Stomach smooth muscle (tissue), 2 donors: Measurements from ENCODE around the gene HMGN5.

Source experiments
- H3K27ac ChIP-seq: one replicate; pipeline ENCODE4 v1.7.0; 2013; ENCODE audit warnings: mild to moderate bottlenecking, low read length, inconsistent platforms
- H3K27me3 ChIP-seq, 2 donors: one replicate each; pipeline ENCODE4 v1.7.0; 2013; ENCODE audit warnings: low read length in 2 of 2; ENCODE audit not compliant: insufficient read depth in 2 of 2, control insufficient read depth in 1 of 2
- H3K36me3 ChIP-seq, 2 donors: one replicate each; pipeline ENCODE4 v1.7.0; 2013; ENCODE audit warnings: low read length in 2 of 2; ENCODE audit not compliant: control insufficient read depth in 2 of 2, insufficient read depth in 2 of 2
- H3K4me1 ChIP-seq: one replicate; pipeline ENCODE4 v1.7.0; 2013; ENCODE audit warnings: low read length; ENCODE audit not compliant: control insufficient read depth, insufficient read depth
- H3K4me3 ChIP-seq, 2 donors: one replicate each; pipeline ENCODE4 v1.7.0; 2013; ENCODE audit warnings: low read length in 2 of 2
- H3K9ac ChIP-seq, 2 donors: one replicate each; pipeline ENCODE4 v1.7.0; 2013; ENCODE audit warnings: low read length in 2 of 2, mild to moderate bottlenecking in 1 of 2
- H3K9me3 ChIP-seq, 2 donors: one replicate each; pipeline ENCODE4 v1.7.0; 2013; ENCODE audit warnings: low read length in 2 of 2; ENCODE audit not compliant: control insufficient read depth in 2 of 2
- donor health status: healthy.
- donor health status: Pancreatic carcinoma.

HMGN5 gene

DNA sequence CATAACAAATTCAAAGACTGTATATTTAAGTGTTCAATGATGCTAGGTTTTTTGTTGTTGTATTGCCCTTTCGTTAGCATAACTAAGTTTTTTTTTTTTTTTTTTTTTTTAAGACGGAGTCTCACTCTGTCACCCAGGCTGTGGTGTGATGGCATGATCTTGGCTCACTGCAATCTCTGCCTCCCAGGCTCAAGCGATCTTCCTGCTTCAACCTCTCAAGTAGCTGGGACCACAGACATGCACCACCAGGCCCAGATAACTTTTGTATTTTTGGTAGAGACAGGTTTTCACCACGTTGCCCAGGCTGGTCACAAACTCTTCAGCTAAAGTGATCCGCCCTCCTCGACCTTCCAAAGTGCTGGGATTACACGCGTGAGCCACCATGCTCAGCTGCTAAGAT is 7.2 kb upstream of the HMGN5 start:
- no peak overlapping the region for H3K4me3 ChIP-seq
- no peaks in the 10 kb centered on the region for H3K27me3 ChIP-seq
- no peak overlapping the region for H3K9ac ChIP-seq
- no peaks in the 10 kb centered on the region for H3K4me1 ChIP-seq
- H3K27ac ChIP-seq, result no peak overlapping the region
- H3K36me3 ChIP-seq, result peaks cover 0 to 4% of the 10 kb centered on the region in 2 donors
- H3K9me3 ChIP-seq, result no peaks in the 10 kb centered on the region

GRCh38 chrX:81206476-81206875 is 4.8 kb upstream of the HMGN5 start:
- Histone ChIP-seq H3K4me3 (no peak overlapping the region), H3K9ac (no peak overlapping the region)

DNA sequence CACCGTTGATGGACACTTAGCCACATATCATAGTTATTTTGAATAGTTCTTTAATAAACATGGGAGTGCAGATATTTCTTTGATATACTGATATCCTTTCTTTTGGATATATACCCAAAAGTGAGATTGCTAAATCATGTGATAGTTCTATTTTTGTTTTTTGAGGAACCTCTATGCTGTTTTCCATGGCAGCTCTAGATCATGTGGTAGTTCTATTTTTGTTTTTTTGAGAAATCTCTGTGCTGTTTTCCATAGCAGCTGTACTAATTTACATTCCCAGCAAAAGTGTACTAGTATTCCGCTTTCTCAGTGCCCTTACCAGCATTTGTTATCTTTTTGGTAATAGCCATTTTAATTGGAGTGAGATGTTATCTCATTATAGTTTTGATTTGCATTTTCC is 3.8 kb upstream of the HMGN5 start:
- H3K4me3 ChIP-seq, result no peak overlapping the region
- H3K4me1 ChIP-seq, result no peaks in the 10 kb centered on the region
- no peaks in the 10 kb centered on the region for H3K27me3 ChIP-seq
- H3K9ac ChIP-seq, result no peak overlapping the region
- no peak overlapping the region for H3K27ac ChIP-seq
- H3K36me3 ChIP-seq, result no peaks in the 10 kb centered on the region
- no peaks in the 10 kb centered on the region for H3K9me3 ChIP-seq

More at GRCh38 chrX:81206476-81206875, 4.8 kb upstream of the HMGN5 start:
- Histone ChIP-seq H3K36me3 (no peaks in the 10 kb centered on the region), H3K4me1 (no peaks in the 10 kb centered on the region), H3K9me3 (no peaks in the 10 kb centered on the region), H3K27me3 (no peaks in the 10 kb centered on the region), H3K27ac (no peak overlapping the region)

- no peaks in the 10 kb centered on the region for H3K27me3 ChIP-seq
Measured at GRCh38 chrX:81202943-81203342, 1.2 kb upstream of the HMGN5 start.

DNA sequence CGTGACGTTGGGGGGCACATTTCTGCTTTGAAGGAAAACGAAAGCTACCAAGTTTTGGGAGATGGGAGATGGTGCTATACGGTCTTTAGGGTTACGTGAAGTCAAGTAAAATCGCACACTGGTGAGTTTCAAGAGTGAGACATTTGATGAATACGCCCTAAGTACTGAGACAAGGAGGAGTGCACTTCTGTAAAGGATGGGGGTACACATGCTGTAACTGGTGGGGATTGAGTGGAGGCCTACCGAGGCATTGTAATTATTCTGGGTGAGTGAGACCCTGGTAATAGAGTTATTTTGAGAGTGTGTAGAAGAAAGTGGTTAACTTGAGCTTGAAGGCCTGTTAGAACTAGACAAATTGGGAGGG is 725 bp upstream of the HMGN5 start:
- Histone ChIP-seq H3K9ac (peak overlapping the region; percentile 81 to 85), H3K4me3 (peak overlapping the region; percentile 77 to 93), H3K36me3 (no peaks in the 10 kb centered on the region), H3K9me3 (no peaks in the 10 kb centered on the region), H3K4me1 (no peaks in the 10 kb centered on the region), H3K27ac (peak overlapping the region; percentile 79), H3K27me3 (no peaks in the 10 kb centered on the region)

More at GRCh38 chrX:81202943-81203342, 1.2 kb upstream of the HMGN5 start:
- no peaks in the 10 kb centered on the region for H3K9me3 ChIP-seq
- peak overlapping the region; percentile 79 for H3K27ac ChIP-seq
- H3K4me1 ChIP-seq, result no peaks in the 10 kb centered on the region
- peak overlapping the region; percentile 77 to 93 for H3K4me3 ChIP-seq
- peak overlapping the region; percentile 81 to 85 for H3K9ac ChIP-seq
- H3K36me3 ChIP-seq, result no peaks in the 10 kb centered on the region

DNA sequence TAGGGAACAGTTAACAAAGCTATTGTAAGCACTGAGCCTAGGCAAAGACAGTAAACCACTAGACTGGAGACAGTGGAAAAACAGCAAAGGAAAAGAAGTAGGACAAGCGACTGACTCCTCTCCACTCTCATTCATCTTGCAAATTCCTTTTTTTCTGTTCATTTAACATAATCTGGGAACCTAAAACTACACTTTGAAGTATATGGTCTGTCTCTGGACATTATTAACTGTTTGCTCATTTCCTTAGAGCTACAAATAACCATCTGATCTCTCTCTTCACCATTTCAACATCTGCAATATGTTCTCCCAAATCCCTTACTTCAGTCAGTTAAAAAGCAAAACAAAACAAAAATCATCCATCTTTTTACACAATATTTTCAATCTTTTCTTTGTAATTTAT is 642 bp downstream of the HMGN5 start:
- Histone ChIP-seq H3K9me3 (no peaks in the 10 kb centered on the region), H3K27me3 (no peaks in the 10 kb centered on the region), H3K36me3 (no peaks in the 10 kb centered on the region), H3K4me1 (no peaks in the 10 kb centered on the region), H3K4me3 (peak overlapping the region; percentile 77 to 93), H3K9ac (peak overlapping the region; percentile 47 to 85), H3K27ac (peak overlapping the region; percentile 79)

DNA sequence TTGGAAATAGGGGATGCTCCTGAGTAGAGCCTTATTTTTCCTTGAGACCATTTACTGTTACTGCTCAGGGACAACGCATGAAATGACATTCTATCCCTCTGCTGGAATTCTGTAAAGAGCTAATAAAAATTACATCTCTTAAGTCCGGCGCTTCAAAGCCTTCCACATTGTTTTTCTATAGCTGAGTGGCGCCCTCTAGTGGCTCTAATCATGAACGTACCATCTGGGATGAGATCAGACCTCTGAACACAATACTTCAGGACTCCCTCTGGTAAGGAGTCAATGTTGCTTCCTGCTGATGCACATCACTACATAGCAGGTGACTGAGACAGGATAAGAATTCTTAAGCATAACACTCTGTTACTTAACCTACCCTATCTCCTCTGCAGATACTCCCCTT is 6.0 kb downstream of the HMGN5 start:
- no peak overlapping the region for H3K27ac ChIP-seq
- no peaks in the 10 kb centered on the region for H3K4me1 ChIP-seq
- no peaks in the 10 kb centered on the region for H3K36me3 ChIP-seq
- no peaks in the 10 kb centered on the region for H3K9me3 ChIP-seq
- H3K4me3 ChIP-seq, result no peak overlapping the region
- no peaks in the 10 kb centered on the region for H3K27me3 ChIP-seq
- H3K9ac ChIP-seq, result no peak overlapping the region

GRCh38 chrX:81195259-81195658 is 6.5 kb downstream of the HMGN5 start:
- H3K4me3 ChIP-seq, result no peak overlapping the region
- H3K9ac ChIP-seq, result no peak overlapping the region
- H3K9me3 ChIP-seq, result no peaks in the 10 kb centered on the region
- H3K27ac ChIP-seq, result no peak overlapping the region
- H3K27me3 ChIP-seq, result no peaks in the 10 kb centered on the region
- H3K36me3 ChIP-seq, result no peaks in the 10 kb centered on the region
- no peaks in the 10 kb centered on the region for H3K4me1 ChIP-seq

GRCh38 chrX:81174286-81174685 is 27.4 kb downstream of the HMGN5 start:
- Histone ChIP-seq H3K36me3 (no peaks in the 10 kb centered on the region), H3K4me1 (no peaks in the 10 kb centered on the region), H3K27me3 (no peaks in the 10 kb centered on the region), H3K9me3 (no peaks in the 10 kb centered on the region), H3K4me3 (no peak overlapping the region), H3K9ac (no peak overlapping the region), H3K27ac (no peak overlapping the region)

- Histone ChIP-seq H3K4me3 (no peak overlapping the region), H3K4me1 (no peaks in the 10 kb centered on the region), H3K36me3 (no peaks in the 10 kb centered on the region), H3K27me3 (no peaks in the 10 kb centered on the region), H3K27ac (no peak overlapping the region), H3K9ac (no peak overlapping the region), H3K9me3 (no peaks in the 10 kb centered on the region)
Measured at GRCh38 chrX:81168391-81168790, 33.3 kb downstream of the HMGN5 start.

- H3K4me3 ChIP-seq, result peak overlapping the region; percentile 74 to 89
- peak overlapping the region; percentile 26 for H3K27ac ChIP-seq
- H3K9me3 ChIP-seq, result no peaks in the 10 kb centered on the region
- H3K27me3 ChIP-seq, result no peaks in the 10 kb centered on the region
- H3K4me1 ChIP-seq, result no peaks in the 10 kb centered on the region
- H3K36me3 ChIP-seq, result no peaks in the 10 kb centered on the region
- peak overlapping the region; percentile 30 to 66 for H3K9ac ChIP-seq
Measured at GRCh38 chrX:81121513-81122363, 80.0 kb downstream of the HMGN5 start.
